ENCODE results near the gene GRM4.

DNA sequence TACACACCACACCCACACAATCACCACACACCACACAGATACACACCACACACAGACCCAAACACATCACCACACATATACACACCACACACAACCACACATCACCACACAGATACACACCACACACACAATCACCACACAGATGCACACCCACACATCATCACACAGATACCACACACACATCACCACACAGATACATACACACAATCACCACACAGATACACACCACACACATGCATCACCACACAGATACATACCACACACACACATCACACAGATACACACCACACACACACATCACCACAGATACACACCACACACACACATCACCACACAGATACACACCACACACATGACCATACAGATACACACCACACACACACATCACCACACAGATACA lies 73.2 kb downstream of the GRM4 start:
- TF ChIP-seq, protein P1, sequence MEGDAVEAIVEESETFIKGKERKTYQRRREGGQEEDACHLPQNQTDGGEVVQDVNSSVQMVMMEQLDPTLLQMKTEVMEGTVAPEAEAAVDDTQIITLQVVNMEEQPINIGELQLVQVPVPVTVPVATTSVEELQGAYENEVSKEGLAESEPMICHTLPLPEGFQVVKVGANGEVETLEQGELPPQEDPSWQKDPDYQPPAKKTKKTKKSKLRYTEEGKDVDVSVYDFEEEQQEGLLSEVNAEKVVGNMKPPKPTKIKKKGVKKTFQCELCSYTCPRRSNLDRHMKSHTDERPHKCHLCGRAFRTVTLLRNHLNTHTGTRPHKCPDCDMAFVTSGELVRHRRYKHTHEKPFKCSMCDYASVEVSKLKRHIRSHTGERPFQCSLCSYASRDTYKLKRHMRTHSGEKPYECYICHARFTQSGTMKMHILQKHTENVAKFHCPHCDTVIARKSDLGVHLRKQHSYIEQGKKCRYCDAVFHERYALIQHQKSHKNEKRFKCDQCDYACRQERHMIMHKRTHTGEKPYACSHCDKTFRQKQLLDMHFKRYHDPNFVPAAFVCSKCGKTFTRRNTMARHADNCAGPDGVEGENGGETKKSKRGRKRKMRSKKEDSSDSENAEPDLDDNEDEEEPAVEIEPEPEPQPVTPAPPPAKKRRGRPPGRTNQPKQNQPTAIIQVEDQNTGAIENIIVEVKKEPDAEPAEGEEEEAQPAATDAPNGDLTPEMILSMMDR (conservative IDR thresholded peaks at IDR 0.05; ENCODE audit: low read depth, low read length) = no peak
- no peak for TF ChIP-seq EZH2 (IDR thresholded peaks at IDR 0.05; ENCODE audit: low read length, unreplicated experiment)
- TF ChIP-seq EZH2phosphoT487 (IDR thresholded peaks at IDR 0.05; ENCODE audit: borderline replicate concordance, low read length) = no peak
